ENCODE results near the gene C2orf72.
"Not testable (repeated sequence)": the region's sequence is repeated elsewhere in the genome, so short reads cannot be mapped to it uniquely, and the experiment has no call there.

The C2orf72 gene

GRCh38 chr2:231037202-231037730 lies at the start of gene C2orf72:
TSS of gene C2orf72 (plus strand) at chr2:231037523. CDS start at chr2:231037566, 43 bp downstream.
- DNase-seq, result no peak

- no peak for DNase-seq
Measured at GRCh38 chr2:230989731-230990130, 47.6 kb upstream of the C2orf72 start.

GRCh38 chr2:230990131-230990898 lies 47.0 kb upstream of the C2orf72 start:
- no peak for DNase-seq

DNA sequence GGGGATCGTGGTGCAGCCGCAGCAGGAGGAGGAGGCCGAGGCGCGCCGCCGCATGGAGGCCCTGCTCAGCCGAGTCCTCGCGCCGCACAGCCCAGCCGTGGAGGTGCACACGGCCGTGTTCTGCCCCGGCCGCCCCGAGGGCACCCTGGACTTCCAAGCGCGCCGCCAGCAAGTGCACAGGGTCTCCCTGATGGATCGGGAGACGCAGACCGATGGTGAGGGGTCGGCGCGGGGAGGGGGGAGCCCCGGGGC lies 46.5 kb upstream of the C2orf72 start:
- no peak for DNase-seq

GRCh38 chr2:230991598-230991997 lies 45.7 kb upstream of the C2orf72 start:
- no peak for DNase-seq

GRCh38 chr2:230995821-230996220 lies 41.5 kb upstream of the C2orf72 start, which contains the start of gene SPATA3:
TSS of gene SPATA3 (plus strand) at chr2:230996121. CDS start at chr2:230996234, 113 bp downstream.
- DNase-seq, result no peak

GRCh38 chr2:230996661-230997060 lies 40.7 kb upstream of the C2orf72 start:
- no peak for DNase-seq

DNA sequence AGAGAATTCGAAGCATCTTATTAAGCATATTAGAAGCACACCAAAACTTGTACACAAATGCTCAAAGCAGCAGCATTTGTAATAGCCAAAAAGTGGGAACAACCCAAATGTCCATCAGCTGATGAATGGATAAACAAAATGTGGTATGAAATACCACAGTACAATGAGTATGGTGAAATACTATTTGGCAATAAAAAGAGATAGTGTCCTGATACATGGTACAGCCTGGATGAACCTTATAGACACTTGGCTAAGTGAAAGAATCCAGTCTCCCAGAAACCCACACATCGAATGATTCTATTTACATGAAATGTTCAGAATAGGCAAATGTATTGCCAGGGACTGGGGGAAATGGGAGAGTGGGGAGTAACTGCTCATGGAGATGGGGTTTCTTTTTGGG lies 38.4 kb upstream of the C2orf72 start:
- no peak for DNase-seq

- no peak for DNase-seq
Measured at GRCh38 chr2:230999477-230999876, 37.8 kb upstream of the C2orf72 start.

DNA sequence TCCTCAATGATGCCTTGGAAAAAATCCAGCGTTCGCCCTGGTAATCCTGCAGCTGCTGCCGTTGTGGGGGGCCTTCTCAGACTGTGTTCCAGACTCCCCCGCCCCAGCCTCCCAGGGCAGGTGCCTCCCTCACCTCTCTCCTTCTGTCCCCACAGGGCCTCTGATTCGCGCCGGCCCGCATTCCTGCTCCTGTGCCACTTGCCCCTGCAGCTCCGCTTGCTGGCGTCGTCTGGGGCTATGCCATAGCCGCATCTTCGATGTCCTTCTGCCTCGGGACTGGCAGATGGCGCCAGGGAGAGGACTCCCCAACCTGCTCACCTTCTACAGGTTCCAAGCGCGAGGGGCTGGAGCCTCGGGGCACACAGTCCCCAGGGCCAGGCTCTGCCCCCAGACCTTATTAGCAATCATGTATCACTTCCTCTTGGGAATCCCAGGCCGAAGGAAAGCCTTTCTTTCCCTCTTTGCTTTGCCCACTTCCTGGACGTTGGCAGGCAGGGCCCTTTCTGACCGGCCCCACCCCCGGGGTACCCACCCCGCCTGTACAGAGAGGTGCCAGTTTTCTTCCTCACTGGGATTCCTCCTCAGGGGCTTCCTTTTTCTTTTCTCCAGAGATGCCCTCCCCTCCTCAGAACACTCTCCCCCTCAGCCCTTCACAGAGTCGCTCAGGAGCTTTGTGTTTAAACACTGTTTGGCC lies 37.0 kb upstream of the C2orf72 start:
- DNase-seq, result no peak

DNA sequence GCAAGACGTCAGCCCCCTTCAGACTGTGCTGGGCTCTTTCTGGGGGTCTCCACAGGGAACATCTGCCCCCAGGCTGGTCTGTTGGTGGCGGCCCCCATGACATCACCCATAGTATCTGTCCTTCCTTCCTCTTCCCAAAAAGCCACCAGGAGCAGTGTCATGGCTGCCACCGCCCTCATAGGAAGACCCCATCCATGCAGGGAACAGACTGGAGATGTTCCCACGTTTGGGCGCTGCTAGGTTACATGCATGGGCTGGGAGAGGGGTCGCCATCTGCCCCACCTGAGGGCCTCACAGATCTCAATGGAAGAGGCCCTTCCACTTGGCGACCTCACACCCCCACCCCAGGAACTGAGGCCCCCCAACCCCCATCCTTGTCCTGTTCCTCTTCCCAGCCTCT lies 36.3 kb upstream of the C2orf72 start:
- DNase-seq, result no peak

DNA sequence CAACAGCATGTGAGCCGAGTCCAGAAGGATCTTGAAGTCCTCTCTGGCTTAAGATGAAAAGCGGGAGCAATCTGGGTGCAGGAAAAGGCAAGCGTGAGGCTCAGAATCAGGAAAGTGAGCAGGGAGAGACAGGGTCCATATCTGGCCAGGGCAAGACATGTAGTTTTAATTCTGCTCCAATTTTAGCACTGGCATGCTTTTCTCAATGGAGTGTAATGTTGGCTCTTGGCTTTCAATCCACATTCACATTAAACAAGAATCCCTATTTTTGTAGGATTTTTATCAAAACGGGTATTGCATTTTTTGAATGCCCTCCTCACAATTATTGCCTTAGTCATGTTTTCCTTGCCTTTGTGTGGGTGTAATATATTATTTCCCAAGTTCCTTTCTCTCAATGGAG lies 35.4 kb upstream of the C2orf72 start:
- DNase-seq, result no peak

- DNase-seq, result no peak
Measured at GRCh38 chr2:231002641-231003040, 34.7 kb upstream of the C2orf72 start.

DNA sequence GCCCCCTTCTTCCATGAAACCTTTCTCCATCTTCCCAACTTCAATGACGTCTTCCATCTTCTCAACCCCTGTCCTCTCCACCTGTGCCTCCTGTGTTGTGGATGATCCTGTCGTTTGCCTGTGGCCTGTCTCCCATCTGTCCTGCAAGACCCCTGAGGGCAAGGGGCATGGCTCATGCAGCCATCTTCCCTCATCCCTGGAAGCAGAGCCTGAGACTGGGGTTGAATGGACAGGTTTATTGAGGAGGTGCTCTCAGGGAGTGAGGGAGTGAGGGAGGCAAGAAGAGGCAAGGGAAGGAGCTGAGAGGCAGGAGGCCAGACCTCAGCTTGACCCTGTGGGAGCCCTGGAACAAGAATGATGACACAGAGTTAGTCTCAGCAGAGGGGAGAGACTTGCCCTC lies 34.1 kb upstream of the C2orf72 start:
- no peak for DNase-seq

GRCh38 chr2:231004930-231005329 lies 32.4 kb upstream of the C2orf72 start:
- not testable (repeated sequence) for DNase-seq

GRCh38 chr2:231007286-231008098 lies 29.8 kb upstream of the C2orf72 start:
- no peak for DNase-seq

DNA sequence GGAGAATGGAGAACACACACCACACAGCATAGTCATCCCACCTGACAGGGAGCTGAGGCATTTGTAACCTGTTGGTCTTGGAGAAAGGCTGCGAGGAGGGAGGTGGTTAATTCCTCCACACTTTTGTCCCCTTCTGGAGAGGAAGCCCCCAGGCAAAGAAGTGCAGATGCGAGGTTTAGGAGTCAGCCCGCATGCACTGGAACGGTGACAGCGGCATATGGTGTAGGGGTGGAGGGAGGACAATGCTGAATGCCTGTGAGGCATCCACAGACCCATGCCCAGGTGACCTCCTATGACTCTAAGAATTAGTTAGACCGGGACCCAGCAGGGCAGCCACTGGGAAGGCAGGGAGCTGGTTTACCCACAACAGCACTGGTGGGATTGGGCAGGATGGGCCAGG lies 29.2 kb upstream of the C2orf72 start:
- no peak for DNase-seq

DNA sequence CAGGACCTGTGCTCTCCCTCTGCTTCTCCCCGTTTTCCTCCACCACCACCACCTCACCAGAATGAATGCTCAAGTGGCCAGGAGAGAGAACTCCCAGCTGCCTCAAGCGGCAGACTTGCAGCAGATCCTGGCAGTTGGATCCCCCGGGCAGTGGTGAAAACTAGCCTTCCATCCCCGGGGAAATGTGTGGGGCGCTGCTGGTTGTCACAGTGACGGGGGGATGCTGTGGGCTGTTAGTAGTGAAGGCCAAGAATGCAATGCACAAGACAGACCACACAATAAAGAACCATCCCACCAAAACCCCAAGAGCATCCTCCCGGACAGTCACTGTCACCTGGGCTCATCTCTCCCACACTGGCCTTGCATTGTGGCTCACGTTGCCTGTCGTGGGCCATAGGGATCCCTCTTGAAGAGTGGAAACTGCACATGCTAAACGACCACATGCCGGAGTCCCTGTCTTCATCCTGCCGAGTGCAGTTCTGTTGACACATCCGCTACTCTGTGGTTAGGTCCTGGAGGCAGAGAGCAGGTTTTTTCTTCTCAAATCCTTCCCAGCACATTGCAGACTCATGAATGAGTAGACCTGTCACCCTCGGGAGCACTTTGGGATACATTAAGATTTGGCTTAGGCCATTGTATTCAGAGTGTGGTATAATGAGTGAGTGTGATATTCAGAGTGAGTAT lies 27.9 kb upstream of the C2orf72 start:
- no peak for DNase-seq

DNA sequence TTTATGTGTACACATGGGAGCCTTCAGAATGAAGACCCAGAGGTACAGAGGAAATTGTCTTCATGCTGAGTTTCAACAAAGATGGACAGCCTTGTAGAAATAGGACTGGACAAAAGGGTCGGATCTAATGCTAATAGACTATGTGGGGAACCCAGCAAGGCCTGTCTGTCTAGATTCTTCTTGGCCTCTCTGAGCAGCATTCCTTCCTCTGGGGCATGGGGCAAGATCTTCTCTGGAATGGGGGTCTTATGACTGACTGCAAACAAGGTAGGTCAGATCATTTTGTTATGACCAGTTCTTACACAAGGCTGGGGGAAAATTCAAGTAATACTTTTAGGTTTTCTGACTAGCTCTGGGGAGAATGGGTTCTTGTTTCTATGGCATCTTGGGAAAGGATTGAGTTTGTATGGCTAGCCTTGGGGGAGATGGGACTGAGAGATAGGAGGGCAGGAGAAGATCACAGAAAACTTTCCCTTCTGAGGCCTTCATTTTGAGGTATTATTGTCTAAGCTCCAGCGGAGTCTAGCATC lies 27.1 kb upstream of the C2orf72 start:
- no peak for DNase-seq

GRCh38 chr2:231011526-231011925 lies 25.8 kb upstream of the C2orf72 start:
- DNase-seq, result no peak

- DNase-seq, result no peak
Measured at GRCh38 chr2:231012463-231012862, 24.9 kb upstream of the C2orf72 start.

DNA sequence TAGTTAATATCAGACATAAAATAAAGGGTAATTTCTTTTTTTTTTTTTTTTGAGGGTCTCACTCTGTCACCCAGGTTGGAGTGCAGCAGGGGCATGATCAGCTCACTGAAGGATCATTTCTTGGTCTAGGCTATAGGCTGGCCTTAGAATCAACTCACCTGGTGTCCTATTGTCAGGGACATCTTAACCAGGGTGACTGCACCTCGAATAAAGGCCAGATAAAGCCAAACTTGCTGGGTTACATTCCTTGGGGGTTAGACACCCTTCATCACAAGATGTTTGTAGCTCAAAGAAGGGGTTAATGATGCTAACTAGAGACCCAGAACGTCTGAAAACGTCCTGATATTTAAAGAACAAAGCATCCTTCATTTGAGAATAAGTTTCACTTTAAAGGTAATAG lies 23.5 kb upstream of the C2orf72 start:
- no peak for DNase-seq

- no peak for DNase-seq
Measured at GRCh38 chr2:231015478-231015877, 21.8 kb upstream of the C2orf72 start.

Measured in EL (cell line).